ENCODE data around the gene IFFO2. TPM values are rescaled to one million over a fixed set of nuclear protein-coding genes. Genes with fewer than 3 reads are reported as not detected.

The IFFO2 gene
- total and polyA plus RNA-seq, 2 of the 8 experiments (the other 6 are each of a cell fraction or from before 2014, with no cell fraction given) = 6.6 to 10.4 TPM

- Histone ChIP-seq H3K9ac (replicated peaks in 1 of 4; ENCODE audit: extremely low read depth in 1 of 4, low read depth in 3 of 4, low read length in 3 of 4) (no peak overlapping the region), H3K14ac (ENCODE audit: insufficient read length) (no peak overlapping the region), H2BK12ac (ENCODE audit: low read depth, low read length) (0 out of 2 replicates have a peak overlapping the region, but pooled peaks have one; percentile 39), H3K36me3 (ENCODE audit: control insufficient read depth in 2 of 4, insufficient read depth in 4 of 4, low read length in 3 of 4) (no peaks in the 10 kb centered on the region), H3K18ac (ENCODE audit: extremely low read depth, low read length) (no peak overlapping the region), H3K4ac (replicated peaks; ENCODE audit: insufficient read length, low read depth, low read length) (no peak overlapping the region), H3K4me1 (replicated peaks in 1 of 4; ENCODE audit: control insufficient read depth in 3 of 4, insufficient read depth in 4 of 4, low read length in 3 of 4) (no peaks in the 10 kb centered on the region), H3K27me3 (replicated peaks in 1 of 4; ENCODE audit: control insufficient read depth in 3 of 4, extremely low read depth in 1 of 4, insufficient read depth in 3 of 4, low read length in 3 of 4) (no peaks in the 10 kb centered on the region), H3K9me3 (ENCODE audit: insufficient read depth in 2 of 2, low read depth in 1 of 2, low read length in 1 of 2) (no peaks in the 10 kb centered on the region), H3K23ac (ENCODE audit: insufficient read length) (no peak overlapping the region), H4K5ac (ENCODE audit: insufficient read length, low read depth, low read length) (no peak overlapping the region), H4K20me1 (replicated peaks in 1 of 2; ENCODE audit: control insufficient read depth in 1 of 2, insufficient read depth in 2 of 2, low read length in 2 of 2) (no peaks in the 10 kb centered on the region), H2AFZ (ENCODE audit: low read length) (no peak overlapping the region), H3K56ac (replicated peaks; ENCODE audit: insufficient read length, low read depth, low read length) (no peak overlapping the region), H3K4me2 (ENCODE audit: insufficient read depth in 1 of 2, low read depth in 2 of 2, low read length in 2 of 2) (no peak overlapping the region), H2BK5ac (ENCODE audit: low read depth, low read length) (no peak overlapping the region), H3K4me3 (ENCODE audit: extremely low read depth in 1 of 4, insufficient read depth in 2 of 4, low read depth in 3 of 4, low read length in 4 of 4) (no peak overlapping the region), H2BK20ac (ENCODE audit: low read length) (no peak overlapping the region), H2BK120ac (replicated peaks; ENCODE audit: low read depth, low read length) (no peak overlapping the region), H4K8ac (ENCODE audit: extremely low read depth, insufficient read depth, low read length) (no peak overlapping the region), H2BK15ac (ENCODE audit: low read length) (no peak overlapping the region), H4K91ac (replicated peaks; ENCODE audit: insufficient read length, low read length) (no peak overlapping the region), H3K79me2 (ENCODE audit: control insufficient read depth in 1 of 2, insufficient read depth in 2 of 2, low read length in 2 of 2) (no peaks in the 10 kb centered on the region), H3K79me1 (ENCODE audit: low read depth, low read length) (no peaks in the 10 kb centered on the region), H3K23me2 (ENCODE audit: low read depth, low read length) (no peaks in the 10 kb centered on the region), H2AK5ac (ENCODE audit: low read depth, low read length) (no peak overlapping the region), H3K27ac (ENCODE audit: low read depth, low read length) (no peak overlapping the region)
- DNase-seq (ENCODE audit: low read depth in 1 of 2, low spot score in 2 of 2) (no peak), FAIRE-seq (no peak)
- POLR2A ChIA-PET (ENCODE audit: partially characterized antibody) = interaction anchor here (1.3 kb wide), 2 partner anchors 9 to 16 kb away, joined by 4 to 8 read pairs; partner anchors contain the start of gene IFFO2
- no peak for TF ChIP-seq JUN (IDR thresholded peaks at IDR 0.05; ENCODE audit: low read depth, low read length)
- TF ChIP-seq RXRA (IDR thresholded peaks at IDR 0.05; ENCODE audit: insufficient read depth, low read depth, low read length) = no peak
- TF ChIP-seq SIX5 (IDR thresholded peaks at IDR 0.05; ENCODE audit: low read depth, low read length) = no peak
- no peak for TF ChIP-seq CHD2 (IDR thresholded peaks at IDR 0.05; ENCODE audit: low read length)
- CTCF ChIA-PET (ENCODE audit: partially characterized antibody) = interaction anchor here (0.6 to 2.6 kb wide), 17 partner anchors 9 to 89 kb away, joined by 3 to 13 read pairs (median 4); no protein-coding TSS in a partner anchor
- WGBS, 2 experiments (ENCODE audit: extremely low coverage in 1 of 2, insufficient coverage in 1 of 2, insufficient read length in 1 of 2, insufficient replicate concordance in 2 of 2, low coverage in 1 of 2, low lambda C conversion rate in 2 of 2, missing lambda C conversion rate in 1 of 2) = 78% methylated on average over 7 of the region's 7 CpGs; no CpG with 5 or more reads in 1 of the 2 experiments
Measured at GRCh38 chr1:18972991-18973390, 16.5 kb upstream of the IFFO2 start.
